Stimulated activated CD4-positive, alpha-beta T cell treated with anti-CD3 and anti-CD28 coated beads, Interleukin-4, amount 100 ng/mL, for 4 hours (primary cell): ENCODE data around the gene HTN3.
"Not testable (repeated sequence)": the region's sequence is repeated elsewhere in the genome, so short reads cannot be mapped to it uniquely, and the experiment has no call there.

Experiments used
- DNase-seq, 2 experiments: peaks; one replicate each; pipeline ENCODE4 v3.0.0-alpha.2; 2020

HTN3 gene

DNA sequence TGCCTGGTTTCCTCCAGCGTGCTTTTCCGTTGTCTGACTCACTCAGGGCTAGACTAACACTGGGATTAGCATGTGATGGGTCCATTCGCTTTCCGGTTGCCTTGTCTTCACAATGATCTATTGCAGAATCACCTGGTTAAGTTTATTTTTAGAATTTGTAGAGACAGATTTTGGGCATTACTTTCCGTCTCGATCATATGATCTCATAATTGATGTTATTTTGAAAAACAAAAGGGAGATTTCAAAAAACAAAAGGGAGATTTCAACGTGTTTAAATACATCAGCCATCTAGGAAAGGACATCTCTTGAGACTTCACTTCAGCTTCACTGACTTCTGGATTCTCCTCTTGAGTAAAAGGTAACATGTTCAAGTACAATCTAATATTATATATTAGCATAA, at the start of gene HTN3:
Gene HTN3, plus strand, starts transcription at position 301 of the 400 bp plus-strand sequence. CDS start 2,282 bp downstream, outside the sequence.
- DNase-seq: not testable (repeated sequence)

DNA sequence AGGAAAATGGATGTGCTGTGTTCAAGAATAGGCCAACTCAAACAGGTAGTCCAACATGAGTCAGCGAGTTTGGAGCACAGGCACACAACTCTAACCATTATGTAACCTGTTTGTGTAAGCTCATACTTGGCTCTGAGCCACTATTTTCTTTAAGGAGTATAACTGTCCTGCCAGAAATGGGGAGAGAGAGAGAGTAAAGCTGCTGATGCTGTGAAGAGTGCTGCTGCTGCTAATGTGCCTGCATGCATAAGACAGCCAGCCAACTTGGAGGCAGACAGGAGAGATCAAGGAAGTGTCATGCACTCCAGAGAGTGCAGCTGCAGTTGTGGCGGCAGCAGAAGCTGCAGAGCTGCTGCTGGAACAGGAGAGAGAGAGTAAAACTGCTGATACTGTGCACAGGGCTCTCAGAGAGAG, 44.2 kb upstream of the HTN3 start:
- no peak for DNase-seq

DNA sequence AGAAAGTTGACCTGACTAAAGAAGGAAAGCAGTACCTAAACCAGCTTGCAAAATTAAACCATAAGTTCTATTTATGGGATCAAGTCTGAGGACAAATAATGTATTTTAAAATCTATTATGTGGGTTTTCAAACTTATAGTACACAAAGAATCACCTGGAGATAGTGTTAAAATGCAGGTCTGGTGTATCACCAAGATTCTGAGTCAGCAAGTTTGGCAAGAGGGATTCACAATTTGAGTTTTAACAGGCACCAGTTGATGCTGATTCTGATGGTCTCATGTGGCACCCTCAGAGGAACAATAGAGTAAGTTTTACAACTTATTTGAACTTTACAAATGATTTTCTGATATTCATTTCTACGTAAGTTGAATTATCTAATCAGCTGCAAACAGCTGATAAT, 41.6 kb upstream of the HTN3 start:
- DNase-seq: no peak

DNA sequence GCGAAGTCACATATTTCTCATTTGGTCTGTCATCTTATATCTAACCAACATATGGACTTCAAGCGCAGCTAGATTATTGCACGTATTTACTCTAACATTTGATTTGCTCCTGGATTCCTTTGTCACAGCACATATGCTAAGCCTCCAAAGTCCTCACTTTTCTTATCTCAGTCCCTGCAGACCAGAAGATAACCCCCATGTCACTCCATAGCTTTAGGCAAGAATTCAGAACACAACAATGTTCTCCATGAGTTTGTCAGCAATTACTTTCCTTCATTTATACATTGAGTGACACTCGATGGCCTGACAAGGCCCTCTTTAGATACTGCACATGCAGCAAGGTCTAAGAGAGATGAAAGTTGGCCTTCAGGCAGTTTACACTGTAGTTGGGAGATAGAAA, 37.2 kb upstream of the HTN3 start:
- DNase-seq: no peak

DNA sequence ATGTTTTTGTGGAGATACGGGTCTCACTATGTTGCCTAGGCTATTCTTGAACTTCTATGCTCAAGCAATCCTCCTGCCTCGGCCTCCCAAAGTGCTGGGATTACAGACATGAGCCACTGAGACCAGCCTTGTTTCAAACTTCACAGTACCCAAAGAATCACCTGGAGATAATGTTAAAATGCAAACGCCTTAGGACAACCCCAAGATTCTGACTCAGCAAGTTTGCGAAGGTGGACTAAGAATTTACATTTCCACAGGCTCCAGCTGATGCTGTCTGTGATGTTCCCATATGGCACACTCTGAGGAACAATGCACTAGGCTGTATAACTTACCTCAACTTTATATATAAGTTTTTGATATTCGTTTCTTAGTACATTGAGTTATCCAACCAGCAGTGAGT, 33.5 kb upstream of the HTN3 start:
- no peak for DNase-seq

- DNase-seq: no peak
Measured at GRCh38 chr4:69995526-69996016, 32.7 kb upstream of the HTN3 start, which contains the start of gene STATH. Gene STATH (plus strand): TSS chr4:69995966. CDS start chr4:69998438, 2,472 bp downstream.

GRCh38 chr4:69999420-69999819, 28.8 kb upstream of the HTN3 start:
- no peak for DNase-seq

- DNase-seq: no peak
Measured at GRCh38 chr4:70000711-70001110, 27.5 kb upstream of the HTN3 start.

GRCh38 chr4:70002507-70002906, 25.8 kb upstream of the HTN3 start:
- no peak for DNase-seq

- no peak for DNase-seq
Measured at GRCh38 chr4:70008771-70009170, 19.5 kb upstream of the HTN3 start.

GRCh38 chr4:70019006-70019405, 9.3 kb upstream of the HTN3 start:
- DNase-seq: not testable (repeated sequence)

DNA sequence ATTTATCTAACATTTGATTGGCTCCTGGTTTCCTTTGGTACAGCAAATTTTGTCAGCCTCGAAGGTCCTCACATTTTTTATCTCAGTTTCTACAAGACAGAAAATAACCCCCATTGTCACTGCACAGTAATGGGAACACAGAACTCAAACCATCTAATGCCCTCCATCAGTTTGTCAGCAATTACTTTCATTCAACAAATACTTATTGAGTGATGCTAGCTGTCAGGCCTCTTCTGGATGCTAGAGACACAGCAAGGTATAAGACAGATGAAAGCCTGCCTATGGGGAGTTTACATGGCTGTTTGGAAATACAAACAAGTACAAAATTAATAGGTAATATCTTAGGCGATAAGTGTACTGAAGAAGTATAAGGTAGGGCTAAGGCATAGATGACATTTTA, 5.0 kb upstream of the HTN3 start:
- no peak for DNase-seq

GRCh38 chr4:70027011-70027410, 1.2 kb upstream of the HTN3 start:
- DNase-seq: no peak

DNA sequence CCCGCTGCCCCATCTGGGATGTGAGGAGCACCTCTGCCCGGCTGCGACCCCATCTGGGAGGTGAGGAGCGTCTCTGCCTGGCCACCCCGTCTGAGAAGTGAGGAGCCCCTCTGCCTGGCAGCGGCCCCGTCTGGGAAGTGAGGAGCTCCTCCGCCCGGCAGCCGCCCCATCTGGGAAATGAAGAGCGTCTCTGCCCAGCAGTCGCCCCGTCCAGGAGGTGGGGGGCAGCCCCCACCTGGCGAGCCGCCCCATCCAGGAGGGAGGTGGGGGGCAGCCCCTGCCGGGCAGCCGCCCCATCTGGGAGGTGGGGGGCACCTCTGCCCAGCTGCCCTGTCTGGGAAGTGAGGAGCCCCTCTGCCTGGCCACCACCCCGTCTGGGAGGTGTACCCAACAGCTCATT, 9.3 kb downstream of the HTN3 start:
- DNase-seq: not testable (repeated sequence)

DNA sequence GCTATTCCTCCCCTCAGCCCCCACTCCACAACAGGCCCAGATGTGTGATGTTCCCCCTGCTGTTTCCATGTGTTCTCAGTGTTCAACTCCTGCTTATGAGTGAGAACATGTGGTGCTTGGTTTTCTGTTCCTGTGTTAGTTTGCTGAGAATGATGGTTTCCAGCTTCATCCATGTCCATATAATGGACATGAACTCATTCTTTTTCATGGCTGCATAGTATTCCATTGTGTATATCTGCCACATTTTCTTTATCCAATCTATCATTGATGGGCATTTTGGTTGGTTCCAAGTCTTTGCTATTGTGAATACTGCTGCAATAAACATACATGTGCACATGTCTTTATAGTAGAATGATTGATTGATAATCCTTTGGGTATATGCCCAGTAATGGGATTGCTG, 11.7 kb downstream of the HTN3 start:
- DNase-seq: not testable (repeated sequence)

DNA sequence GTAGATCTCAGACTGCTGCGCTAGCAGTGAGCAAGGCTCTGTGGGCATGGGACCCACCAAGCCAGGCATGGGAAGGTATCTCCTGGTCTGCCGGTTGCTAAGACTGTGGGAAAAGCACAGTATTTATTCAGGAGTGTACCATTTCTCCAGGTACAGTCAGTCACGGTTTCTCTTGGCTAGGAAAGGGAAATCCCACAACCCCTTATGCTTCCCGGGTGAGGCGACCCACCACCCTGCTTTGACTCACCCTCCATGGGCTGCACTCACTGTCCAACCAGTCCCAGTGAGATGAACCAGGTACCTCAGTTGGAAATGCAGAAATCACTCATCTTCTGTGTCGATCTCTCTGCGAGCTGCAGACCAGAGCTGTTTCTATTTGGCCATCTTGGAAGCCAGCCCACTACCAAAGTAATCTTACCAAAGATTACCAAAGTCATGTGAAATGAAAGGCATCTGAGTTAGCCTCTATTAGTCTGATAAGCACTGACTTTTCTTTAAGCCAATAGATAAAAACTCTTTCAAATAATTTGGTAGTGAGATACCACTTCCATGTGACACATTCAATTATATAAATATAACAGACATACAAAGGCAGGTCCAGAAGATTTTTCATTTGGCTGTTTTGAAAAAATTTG, 13.5 kb downstream of the HTN3 start:
- DNase-seq: no peak

- not testable (repeated sequence) for DNase-seq
Measured at GRCh38 chr4:70050138-70050537, 21.9 kb downstream of the HTN3 start, which contains the start of gene HTN1. Gene HTN1 (plus strand): TSS chr4:70050438. CDS start chr4:70053077, 2,639 bp downstream.

DNA sequence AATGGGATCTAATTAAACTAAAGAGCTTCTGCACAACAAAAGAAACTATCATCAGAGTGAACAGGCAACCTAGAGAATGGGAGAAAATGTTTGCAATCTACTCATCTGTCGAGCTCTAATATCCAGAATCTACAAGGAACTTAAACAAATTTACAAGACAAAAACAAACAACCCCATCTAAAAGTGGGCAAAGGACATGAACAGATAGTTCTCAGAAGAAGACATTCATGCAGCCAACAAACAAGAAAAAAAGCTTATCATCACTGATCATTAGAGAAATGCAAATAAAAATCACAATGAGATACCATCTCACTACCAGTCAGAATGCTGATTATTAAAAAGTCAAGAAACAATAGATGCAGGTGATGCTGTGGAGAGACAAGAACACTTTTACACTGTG, 28.3 kb downstream of the HTN3 start:
- DNase-seq: not testable (repeated sequence)

DNA sequence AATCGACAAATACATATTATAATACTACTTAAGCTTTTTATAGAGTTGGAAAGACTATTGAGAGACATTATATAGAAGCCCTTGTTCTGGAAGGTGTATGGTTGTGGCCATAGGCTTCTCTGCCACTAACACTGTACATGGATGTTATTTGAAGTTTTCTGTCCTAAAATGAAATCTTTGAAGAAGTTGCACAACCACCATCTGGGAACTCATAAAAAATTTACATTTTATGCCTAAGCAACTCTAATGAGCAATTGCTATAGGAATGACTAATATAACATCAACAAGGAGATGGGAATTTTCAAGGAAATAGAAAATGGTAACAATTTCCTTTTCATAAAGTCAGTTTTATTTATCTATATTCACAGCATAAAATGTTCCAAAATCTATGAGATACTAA, 29.4 kb downstream of the HTN3 start:
- DNase-seq: no peak

- no peak for DNase-seq
Measured at GRCh38 chr4:70059149-70059548, 30.9 kb downstream of the HTN3 start.

- no peak for DNase-seq
Measured at GRCh38 chr4:70062000-70062399, 33.7 kb downstream of the HTN3 start.

- DNase-seq: no peak
Measured at GRCh38 chr4:70080205-70080604, 51.9 kb downstream of the HTN3 start.
